Activated CD8-positive, alpha-beta memory T cell treated with anti-CD3 and anti-CD28 coated beads for 1 hour (primary cell): ENCODE data around the gene RANBP1.
A peak's percentile ranks its signal among the peaks of the same experiment; 100 is the strongest.

Source experiments
- DNase-seq, 2 donors: peaks; one replicate each; pipeline ENCODE4 v3.0.0-alpha.2; 2020; ENCODE audit warnings: low read depth in 1 of 2; ENCODE audit errors: extremely low read depth in 1 of 2

Gene RANBP1

GRCh38 chr22:20106849-20107237 is 9.1 kb upstream of the RANBP1 start:
- no peak for DNase-seq

GRCh38 chr22:20107471-20107901 is 8.4 kb upstream of the RANBP1 start:
- DNase-seq, result no peak

- DNase-seq, result no peak
Measured at GRCh38 chr22:20107951-20108756, 7.8 kb upstream of the RANBP1 start.

GRCh38 chr22:20108757-20109230 is 7.1 kb upstream of the RANBP1 start:
- DNase-seq, result no peak

- DNase-seq, result no peak
Measured at GRCh38 chr22:20109411-20110358, 6.2 kb upstream of the RANBP1 start.

GRCh38 chr22:20110359-20110985 is 5.4 kb upstream of the RANBP1 start:
- DNase-seq, result no peak

GRCh38 chr22:20111045-20111688 is 4.7 kb upstream of the RANBP1 start:
- DNase-seq, result no peak

GRCh38 chr22:20111689-20112622 is 3.9 kb upstream of the RANBP1 start:
- no peak for DNase-seq

GRCh38 chr22:20112623-20113511 is 3.0 kb upstream of the RANBP1 start:
- no peak for DNase-seq

- DNase-seq, result no peak
Measured at GRCh38 chr22:20113551-20114310, 2.2 kb upstream of the RANBP1 start.

GRCh38 chr22:20114506-20115475 is 1.1 kb upstream of the RANBP1 start:
- no peak for DNase-seq

GRCh38 chr22:20116376-20116950 is 559 bp downstream of the RANBP1 start:
- no peak for DNase-seq

GRCh38 chr22:20116951-20117632 is 1.2 kb downstream of the RANBP1 start, which contains the start of gene TRMT2A:
TRMT2A (minus strand) TSS chr22:20117226; CDS start chr22:20116906, 320 bp downstream.
- DNase-seq, result peak; percentile 91 to 95

- DNase-seq, result no peak
Measured at GRCh38 chr22:20117633-20118299, 1.9 kb downstream of the RANBP1 start.
